ENCODE measurements around the gene UTP14C. TPM values are rescaled to one million over a fixed set of nuclear protein-coding genes. Genes with fewer than 3 reads are reported as not detected.
"Not testable (repeated sequence)": the region's sequence is repeated elsewhere in the genome, so short reads cannot be mapped to it uniquely, and the experiment has no call there.

UTP14C gene
- total and polyA plus RNA-seq, 2 donors = 5.7 to 10.2 TPM

DNA sequence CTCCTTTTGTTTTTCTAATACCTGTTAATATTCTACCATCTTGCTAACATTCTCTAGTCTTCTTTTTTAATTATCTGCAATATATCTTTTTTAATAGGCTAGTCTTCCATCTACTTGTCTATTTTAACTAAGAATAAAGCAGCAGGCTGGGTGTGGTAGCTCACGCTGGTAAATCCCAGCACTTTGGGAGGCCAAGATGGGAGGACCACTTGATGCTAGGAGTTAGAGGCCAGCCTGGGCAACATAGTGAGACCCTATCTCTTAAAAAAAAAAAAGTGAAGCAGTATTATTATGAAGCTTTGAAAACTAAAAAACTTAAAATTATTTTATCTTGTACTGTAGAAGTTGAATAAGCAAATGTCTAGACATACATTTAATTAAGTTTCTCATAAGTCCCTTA is 3.3 kb downstream of the UTP14C start:
- H3K4me1 ChIP-seq (ENCODE audit: control insufficient read depth in 2 of 2, insufficient read depth in 2 of 2, low read length in 2 of 2) = no peaks in the 10 kb centered on the region
- no peaks in the 10 kb centered on the region for H3K27me3 ChIP-seq (ENCODE audit: control insufficient read depth in 2 of 2, insufficient read depth in 1 of 2, low read length in 1 of 2)
- H3K9me3 ChIP-seq (ENCODE audit: control insufficient read depth in 2 of 2, insufficient read depth in 1 of 2, low read length in 1 of 2) = no peaks in the 10 kb centered on the region
- no peak overlapping the region for H3K27ac ChIP-seq (ENCODE audit: low read depth in 1 of 2, low read length in 1 of 2)
- H3K4me3 ChIP-seq (ENCODE audit: low read length in 2 of 2) = no peak overlapping the region
- H3K36me3 ChIP-seq (ENCODE audit: control insufficient read depth in 2 of 2, insufficient read depth in 2 of 2, low read length in 1 of 2) = peaks cover 32 to 46% of the 10 kb centered on the region in 2 donors
- WGBS = 96% methylated on average over 1 of the region's 1 CpG
- no peak for DNase-seq (ENCODE audit: low read depth in 6 of 9, low spot score in 9 of 9)

DNA sequence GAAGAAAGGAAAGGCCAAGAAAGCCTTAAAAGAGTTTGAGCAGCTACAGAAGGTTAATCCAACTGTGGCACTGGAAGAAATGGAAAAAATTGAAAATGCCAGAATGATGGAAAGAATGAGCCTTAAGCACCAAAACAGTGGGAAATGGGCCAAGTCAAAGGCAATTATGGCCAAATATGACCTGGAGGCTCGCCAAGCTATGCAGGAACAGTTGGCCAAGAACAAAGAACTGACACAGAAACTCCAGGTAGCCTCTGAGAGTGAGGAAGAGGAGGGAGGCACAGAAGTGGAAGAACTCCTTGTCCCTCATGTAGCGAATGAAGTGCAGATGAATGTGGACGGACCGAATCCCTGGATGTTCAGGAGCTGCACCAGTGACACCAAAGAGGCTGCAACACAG is 5.1 kb downstream of the UTP14C start:
- no peaks in the 10 kb centered on the region for H3K4me1 ChIP-seq (ENCODE audit: control insufficient read depth in 2 of 2, insufficient read depth in 2 of 2, low read length in 2 of 2)
- WGBS = 96% methylated on average over 4 of the region's 4 CpGs
- no peaks in the 10 kb centered on the region for H3K9me3 ChIP-seq (ENCODE audit: control insufficient read depth in 2 of 2, insufficient read depth in 1 of 2, low read length in 1 of 2)
- no peak for DNase-seq (ENCODE audit: low read depth in 6 of 9, low spot score in 9 of 9)
- no peak overlapping the region for H3K27ac ChIP-seq (ENCODE audit: low read depth in 1 of 2, low read length in 1 of 2)
- H3K27me3 ChIP-seq (ENCODE audit: control insufficient read depth in 2 of 2, insufficient read depth in 1 of 2, low read length in 1 of 2) = no peaks in the 10 kb centered on the region
- H3K4me3 ChIP-seq (ENCODE audit: low read length in 2 of 2) = no peak overlapping the region
- peaks cover 32 to 35% of the 10 kb centered on the region in 2 donors for H3K36me3 ChIP-seq (ENCODE audit: control insufficient read depth in 2 of 2, insufficient read depth in 2 of 2, low read length in 1 of 2)

DNA sequence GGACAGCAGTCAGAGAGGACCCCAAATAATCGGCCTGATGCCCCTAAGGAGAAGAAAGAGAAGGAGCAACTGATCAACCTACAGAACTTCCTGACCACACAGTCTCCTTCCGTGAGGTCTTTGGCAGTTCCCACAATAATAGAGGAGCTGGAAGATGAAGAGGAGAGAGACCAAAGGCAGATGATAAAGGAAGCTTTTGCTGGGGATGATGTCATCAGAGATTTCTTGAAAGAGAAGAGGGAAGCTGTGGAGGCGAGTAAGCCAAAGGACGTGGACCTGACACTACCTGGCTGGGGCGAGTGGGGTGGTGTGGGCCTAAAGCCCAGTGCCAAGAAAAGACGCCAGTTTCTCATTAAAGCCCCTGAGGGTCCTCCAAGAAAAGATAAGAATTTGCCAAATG is 5.9 kb downstream of the UTP14C start:
- not testable (repeated sequence) for DNase-seq (ENCODE audit: low read depth in 6 of 9, low spot score in 9 of 9); H3K27ac ChIP-seq (ENCODE audit: low read depth in 1 of 2, low read length in 1 of 2); H3K4me3 ChIP-seq (ENCODE audit: low read length in 2 of 2); H3K4me1 ChIP-seq (ENCODE audit: control insufficient read depth in 2 of 2, insufficient read depth in 2 of 2, low read length in 2 of 2); H3K9me3 ChIP-seq (ENCODE audit: control insufficient read depth in 2 of 2, insufficient read depth in 1 of 2, low read length in 1 of 2); H3K27me3 ChIP-seq (ENCODE audit: control insufficient read depth in 2 of 2, insufficient read depth in 1 of 2, low read length in 1 of 2)
- peaks cover 28% of the 10 kb centered on the region in 2 donors for H3K36me3 ChIP-seq (ENCODE audit: control insufficient read depth in 2 of 2, insufficient read depth in 2 of 2, low read length in 1 of 2)
- WGBS = 98% methylated on average over 6 of the region's 6 CpGs

DNA sequence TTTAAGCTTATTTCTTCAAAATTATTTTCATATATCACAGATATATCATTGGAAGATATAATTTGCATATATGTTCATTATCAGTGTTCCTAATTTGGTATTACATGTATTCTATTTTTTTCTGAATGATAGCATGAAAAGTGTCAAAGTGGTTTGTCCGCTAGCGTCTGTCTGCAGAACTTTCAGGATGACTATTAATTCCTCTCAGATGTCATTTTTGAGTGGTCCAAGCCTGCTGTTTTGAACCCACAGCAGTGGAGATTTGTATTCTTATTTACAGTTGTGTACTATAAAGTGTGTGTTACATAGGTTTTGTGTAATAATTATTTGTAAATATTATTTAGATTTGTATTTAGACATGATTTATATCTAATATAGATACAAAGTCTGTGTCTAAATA is 8.5 kb downstream of the UTP14C start:
- H3K4me1 ChIP-seq (ENCODE audit: control insufficient read depth in 2 of 2, insufficient read depth in 2 of 2, low read length in 2 of 2) = no peaks in the 10 kb centered on the region
- H3K27me3 ChIP-seq (ENCODE audit: control insufficient read depth in 2 of 2, insufficient read depth in 1 of 2, low read length in 1 of 2) = no peaks in the 10 kb centered on the region
- no peak overlapping the region for H3K27ac ChIP-seq (ENCODE audit: low read depth in 1 of 2, low read length in 1 of 2)
- H3K36me3 ChIP-seq (ENCODE audit: control insufficient read depth in 2 of 2, insufficient read depth in 2 of 2, low read length in 1 of 2) = peaks cover 15 to 22% of the 10 kb centered on the region in 2 donors
- no peaks in the 10 kb centered on the region for H3K9me3 ChIP-seq (ENCODE audit: control insufficient read depth in 2 of 2, insufficient read depth in 1 of 2, low read length in 1 of 2)
- no peak for DNase-seq (ENCODE audit: low read depth in 6 of 9, low spot score in 9 of 9)
- WGBS = 96% methylated on average over 2 of the region's 2 CpGs
- no peak overlapping the region for H3K4me3 ChIP-seq (ENCODE audit: low read length in 2 of 2)

DNA sequence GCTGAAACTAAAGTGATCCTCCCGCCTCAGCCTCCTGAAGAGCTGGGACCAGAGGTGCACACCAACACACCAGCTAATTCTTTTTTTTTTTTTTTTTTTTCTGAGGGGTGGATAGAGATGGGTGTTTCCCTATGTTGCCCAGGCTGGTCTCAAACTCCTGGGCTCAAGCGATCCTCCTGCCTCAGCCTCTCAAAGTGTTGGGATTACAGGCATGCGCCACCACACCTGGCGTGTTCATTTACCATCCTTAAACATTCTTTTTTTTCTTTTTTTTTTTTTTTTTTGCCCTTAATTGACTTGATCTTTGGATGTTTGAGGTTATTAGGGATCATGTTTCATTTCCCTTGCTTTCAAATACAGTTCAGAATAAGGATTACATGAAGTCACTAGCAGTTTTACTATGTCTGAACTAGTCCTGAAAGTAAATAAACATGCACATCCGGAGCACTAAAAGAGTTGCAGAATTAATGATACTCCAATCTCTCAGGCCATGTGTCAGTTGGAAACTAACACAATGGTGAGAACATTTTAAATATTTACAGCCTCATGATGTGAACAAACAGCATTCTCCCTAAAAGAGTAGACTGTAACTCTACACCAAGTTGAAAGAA is 10.2 kb downstream of the UTP14C start:
- no peak for DNase-seq (ENCODE audit: low read depth in 6 of 9, low spot score in 9 of 9)

DNA sequence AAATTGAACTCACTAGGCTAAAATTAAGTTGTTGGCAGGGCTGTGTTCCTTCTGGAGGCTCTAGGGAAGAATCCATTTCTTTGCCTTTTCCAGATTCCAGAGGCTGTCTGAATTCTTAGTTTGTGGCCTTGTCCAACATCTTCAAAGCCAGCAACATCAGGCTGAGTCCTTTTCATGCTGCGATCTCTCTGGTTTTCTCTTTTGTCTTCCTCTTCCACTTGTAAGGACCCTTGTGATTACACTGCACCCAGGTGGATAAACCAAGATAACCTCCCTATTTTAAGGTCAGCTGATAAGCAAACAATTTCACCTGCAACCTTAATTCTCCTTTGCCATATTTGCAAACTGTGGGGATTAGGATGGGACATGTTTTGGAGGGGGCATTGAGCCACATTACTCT is 11.5 kb downstream of the UTP14C start:
- H3K4me3 ChIP-seq (ENCODE audit: low read length in 2 of 2) = no peak overlapping the region
- no peak for DNase-seq (ENCODE audit: low read depth in 6 of 9, low spot score in 9 of 9)
- no peaks in the 10 kb centered on the region for H3K4me1 ChIP-seq (ENCODE audit: control insufficient read depth in 2 of 2, insufficient read depth in 2 of 2, low read length in 2 of 2)
- no peak overlapping the region for H3K27ac ChIP-seq (ENCODE audit: low read depth in 1 of 2, low read length in 1 of 2)
- 94% methylated on average over 1 of the region's 1 CpG for WGBS
- peaks cover 0 to 4% of the 10 kb centered on the region in 2 donors for H3K36me3 ChIP-seq (ENCODE audit: control insufficient read depth in 2 of 2, insufficient read depth in 2 of 2, low read length in 1 of 2)
- H3K9me3 ChIP-seq (ENCODE audit: control insufficient read depth in 2 of 2, insufficient read depth in 1 of 2, low read length in 1 of 2) = no peaks in the 10 kb centered on the region
- H3K27me3 ChIP-seq (ENCODE audit: control insufficient read depth in 2 of 2, insufficient read depth in 1 of 2, low read length in 1 of 2) = no peaks in the 10 kb centered on the region

More for the DNA sequence above, 10.2 kb downstream of the UTP14C start:
- 92% methylated on average over 5 of the region's 5 CpGs for WGBS
- Histone ChIP-seq H3K36me3 (ENCODE audit: control insufficient read depth in 2 of 2, insufficient read depth in 2 of 2, low read length in 1 of 2) (peaks cover 3 to 11% of the 10 kb centered on the region in 2 donors), H3K4me3 (ENCODE audit: low read length in 2 of 2) (no peak overlapping the region), H3K27me3 (ENCODE audit: control insufficient read depth in 2 of 2, insufficient read depth in 1 of 2, low read length in 1 of 2) (no peaks in the 10 kb centered on the region), H3K9me3 (ENCODE audit: control insufficient read depth in 2 of 2, insufficient read depth in 1 of 2, low read length in 1 of 2) (no peaks in the 10 kb centered on the region), H3K27ac (ENCODE audit: low read depth in 1 of 2, low read length in 1 of 2) (no peak overlapping the region), H3K4me1 (ENCODE audit: control insufficient read depth in 2 of 2, insufficient read depth in 2 of 2, low read length in 2 of 2) (no peaks in the 10 kb centered on the region)

DNA sequence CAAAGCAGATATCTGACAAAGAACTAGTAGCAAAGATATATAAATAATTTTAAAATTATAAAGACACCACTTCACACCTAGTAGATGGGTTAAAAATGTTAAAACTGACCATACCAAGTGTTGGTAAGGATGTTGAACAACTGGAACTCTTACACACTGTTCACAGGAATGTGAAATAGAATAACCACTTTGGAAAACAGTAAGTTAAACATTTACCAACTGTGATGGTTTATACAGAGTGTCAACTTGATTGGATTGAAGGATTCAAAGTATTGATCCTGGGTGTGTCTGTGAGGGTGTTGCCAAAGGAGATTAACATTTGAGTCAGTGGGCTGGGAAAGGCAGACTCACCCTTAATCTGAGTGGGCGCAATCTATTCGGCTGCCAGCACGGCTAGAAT is 19.2 kb downstream of the UTP14C start:
- H3K4me1 ChIP-seq (ENCODE audit: control insufficient read depth in 2 of 2, insufficient read depth in 2 of 2, low read length in 2 of 2) = no peaks in the 10 kb centered on the region
- no peaks in the 10 kb centered on the region for H3K9me3 ChIP-seq (ENCODE audit: control insufficient read depth in 2 of 2, insufficient read depth in 1 of 2, low read length in 1 of 2)
- DNase-seq (ENCODE audit: low read depth in 6 of 9, low spot score in 9 of 9) = no peak
- H3K27me3 ChIP-seq (ENCODE audit: control insufficient read depth in 2 of 2, insufficient read depth in 1 of 2, low read length in 1 of 2) = no peaks in the 10 kb centered on the region
- no peaks in the 10 kb centered on the region for H3K36me3 ChIP-seq (ENCODE audit: control insufficient read depth in 2 of 2, insufficient read depth in 2 of 2, low read length in 1 of 2)
- H3K4me3 ChIP-seq (ENCODE audit: low read length in 2 of 2) = no peak overlapping the region
- no peak overlapping the region for H3K27ac ChIP-seq (ENCODE audit: low read depth in 1 of 2, low read length in 1 of 2)
- 98% methylated on average over 3 of the region's 3 CpGs for WGBS

DNA sequence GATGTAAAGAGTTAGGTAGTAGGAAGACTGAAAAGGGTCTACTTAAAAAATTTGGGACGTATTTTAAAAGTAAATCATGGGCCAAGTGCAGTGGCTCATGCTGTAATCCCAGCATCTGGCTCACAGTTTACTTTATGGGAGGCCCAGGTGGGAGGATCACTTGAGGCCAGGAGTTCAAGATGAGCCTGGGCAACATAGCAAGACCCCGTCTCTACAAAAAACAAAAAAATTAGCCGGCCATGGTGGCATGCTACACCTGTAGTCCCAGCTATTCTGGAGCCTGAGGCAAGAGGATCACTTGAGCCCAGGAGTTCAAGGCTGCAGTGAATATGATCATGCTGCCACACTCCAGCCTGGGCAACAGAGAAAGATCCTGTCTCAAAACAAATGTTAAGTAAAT is 23.0 kb downstream of the UTP14C start:
- Histone ChIP-seq H3K4me1 (ENCODE audit: control insufficient read depth in 2 of 2, insufficient read depth in 2 of 2, low read length in 2 of 2) (no peaks in the 10 kb centered on the region), H3K27me3 (ENCODE audit: control insufficient read depth in 2 of 2, insufficient read depth in 1 of 2, low read length in 1 of 2) (no peaks in the 10 kb centered on the region), H3K36me3 (ENCODE audit: control insufficient read depth in 2 of 2, insufficient read depth in 2 of 2, low read length in 1 of 2) (no peaks in the 10 kb centered on the region), H3K9me3 (ENCODE audit: control insufficient read depth in 2 of 2, insufficient read depth in 1 of 2, low read length in 1 of 2) (no peaks in the 10 kb centered on the region), H3K27ac (ENCODE audit: low read depth in 1 of 2, low read length in 1 of 2) (no peak overlapping the region), H3K4me3 (ENCODE audit: low read length in 2 of 2) (no peak overlapping the region)
- 98% methylated on average over 3 of the region's 3 CpGs for WGBS
- DNase-seq (ENCODE audit: low read depth in 6 of 9, low spot score in 9 of 9) = no peak

DNA sequence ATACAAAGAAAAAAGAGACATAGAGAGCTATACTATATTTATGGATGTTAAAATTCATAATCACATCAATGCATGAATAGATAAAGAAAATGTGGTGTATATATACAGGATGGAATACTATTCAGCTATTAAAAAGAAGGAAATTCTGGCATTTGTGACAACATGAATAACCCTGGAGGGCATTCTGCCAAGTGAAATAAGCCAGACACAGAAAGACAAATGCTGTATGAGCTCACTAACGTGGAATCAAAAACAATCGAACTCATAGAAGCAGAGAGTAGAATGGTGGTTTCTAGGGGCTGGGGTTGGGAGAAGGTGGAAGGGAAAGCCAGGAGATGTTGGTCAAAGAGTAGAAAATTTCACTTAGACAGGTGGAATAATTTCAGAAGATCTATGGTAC is 24.0 kb downstream of the UTP14C start:
- H3K4me3 ChIP-seq (ENCODE audit: low read length in 2 of 2) = no peak overlapping the region
- DNase-seq (ENCODE audit: low read depth in 6 of 9, low spot score in 9 of 9) = no peak
- no peaks in the 10 kb centered on the region for H3K9me3 ChIP-seq (ENCODE audit: control insufficient read depth in 2 of 2, insufficient read depth in 1 of 2, low read length in 1 of 2)
- 95% methylated on average over 2 of the region's 2 CpGs for WGBS
- no peaks in the 10 kb centered on the region for H3K4me1 ChIP-seq (ENCODE audit: control insufficient read depth in 2 of 2, insufficient read depth in 2 of 2, low read length in 2 of 2)
- no peaks in the 10 kb centered on the region for H3K36me3 ChIP-seq (ENCODE audit: control insufficient read depth in 2 of 2, insufficient read depth in 2 of 2, low read length in 1 of 2)
- no peak overlapping the region for H3K27ac ChIP-seq (ENCODE audit: low read depth in 1 of 2, low read length in 1 of 2)
- no peaks in the 10 kb centered on the region for H3K27me3 ChIP-seq (ENCODE audit: control insufficient read depth in 2 of 2, insufficient read depth in 1 of 2, low read length in 1 of 2)

DNA sequence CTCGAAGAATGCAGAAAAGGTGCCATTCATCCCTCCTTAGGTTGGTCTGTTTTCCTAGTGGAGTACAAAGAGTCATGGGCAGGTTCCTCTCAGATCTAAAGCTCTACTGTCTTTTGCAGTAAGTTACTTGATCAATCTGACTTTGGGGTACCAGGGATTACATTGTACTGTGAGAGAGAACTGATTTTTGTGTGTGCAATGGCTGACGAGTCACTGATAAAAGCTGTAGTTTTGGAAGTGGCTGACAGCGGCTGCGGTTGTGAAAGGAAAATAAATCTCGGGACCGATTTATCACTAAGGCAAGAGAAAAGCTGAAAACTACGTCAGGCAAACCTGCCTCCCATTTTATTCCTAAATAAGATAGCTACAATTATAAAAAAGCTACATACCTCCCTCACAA is 26.9 kb downstream of the UTP14C start:
- no peak for DNase-seq (ENCODE audit: low read depth in 6 of 9, low spot score in 9 of 9)
- Histone ChIP-seq H3K36me3 (ENCODE audit: control insufficient read depth in 2 of 2, insufficient read depth in 2 of 2, low read length in 1 of 2) (no peaks in the 10 kb centered on the region), H3K27me3 (ENCODE audit: control insufficient read depth in 2 of 2, insufficient read depth in 1 of 2, low read length in 1 of 2) (no peaks in the 10 kb centered on the region), H3K27ac (ENCODE audit: low read depth in 1 of 2, low read length in 1 of 2) (no peak overlapping the region), H3K9me3 (ENCODE audit: control insufficient read depth in 2 of 2, insufficient read depth in 1 of 2, low read length in 1 of 2) (no peaks in the 10 kb centered on the region), H3K4me3 (ENCODE audit: low read length in 2 of 2) (no peak overlapping the region), H3K4me1 (ENCODE audit: control insufficient read depth in 2 of 2, insufficient read depth in 2 of 2, low read length in 2 of 2) (no peaks in the 10 kb centered on the region)
- 92% methylated on average over 7 of the region's 7 CpGs for WGBS

Measured in thymus (tissue), 11 donors.